AG20443 (cell line): ENCODE data around the gene FYN.
"Not testable (repeated sequence)": the region's sequence is repeated elsewhere in the genome, so short reads cannot be mapped to it uniquely, and the experiment has no call there.

Experiments
- DNase-seq: peaks from one replicate; pipeline ENCODE4 v3.0.0; 2012; ENCODE audit warnings: low spot score, mixed read lengths

Gene FYN

DNA sequence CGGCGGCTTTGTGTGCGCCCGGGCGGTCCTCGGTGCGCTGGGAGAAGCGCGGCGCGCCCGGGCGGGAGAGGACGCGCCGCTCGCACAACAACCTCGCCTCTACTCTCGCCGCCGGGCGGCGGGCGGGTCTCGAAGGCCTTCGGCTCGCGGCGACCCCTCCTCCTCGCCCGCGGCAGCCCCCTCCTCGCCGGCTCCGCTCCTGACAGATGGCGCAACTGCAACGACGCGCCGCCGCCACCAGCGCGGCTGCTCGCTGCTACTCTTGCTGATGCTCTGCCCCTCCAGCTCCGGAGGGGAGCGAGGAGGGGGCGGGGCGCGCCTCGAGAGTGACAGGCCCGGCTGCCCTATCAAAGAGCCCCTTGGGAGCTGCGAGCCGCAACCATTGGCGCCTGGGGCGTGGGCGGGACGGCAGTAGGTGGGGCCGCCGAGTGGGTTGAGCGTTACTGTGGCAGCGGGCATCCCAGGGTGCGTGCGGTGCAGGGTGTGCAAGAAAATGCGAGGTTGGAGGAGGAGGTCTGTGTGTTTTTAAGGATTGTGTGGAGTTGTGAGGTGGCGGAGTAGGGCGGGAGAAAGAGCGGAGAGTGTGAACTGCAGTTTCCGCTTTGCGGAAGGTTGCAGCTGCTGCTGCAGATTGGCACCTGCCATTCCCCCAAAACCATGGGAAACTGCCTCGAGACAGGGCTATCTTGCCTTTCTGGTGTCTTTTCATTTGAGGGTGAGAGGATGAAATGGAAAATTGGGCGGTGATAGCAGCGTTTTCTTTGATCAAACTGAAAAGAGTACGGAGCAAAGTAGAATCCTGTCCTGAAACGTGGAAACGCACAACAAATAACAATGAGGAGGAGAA lies at the start of gene FYN:
Gene FYN, minus strand, starts transcription at position 275 of the 847 bp plus-strand sequence. CDS start 153,401 bp downstream, outside the sequence.
- peak; percentile 99 for DNase-seq

DNA sequence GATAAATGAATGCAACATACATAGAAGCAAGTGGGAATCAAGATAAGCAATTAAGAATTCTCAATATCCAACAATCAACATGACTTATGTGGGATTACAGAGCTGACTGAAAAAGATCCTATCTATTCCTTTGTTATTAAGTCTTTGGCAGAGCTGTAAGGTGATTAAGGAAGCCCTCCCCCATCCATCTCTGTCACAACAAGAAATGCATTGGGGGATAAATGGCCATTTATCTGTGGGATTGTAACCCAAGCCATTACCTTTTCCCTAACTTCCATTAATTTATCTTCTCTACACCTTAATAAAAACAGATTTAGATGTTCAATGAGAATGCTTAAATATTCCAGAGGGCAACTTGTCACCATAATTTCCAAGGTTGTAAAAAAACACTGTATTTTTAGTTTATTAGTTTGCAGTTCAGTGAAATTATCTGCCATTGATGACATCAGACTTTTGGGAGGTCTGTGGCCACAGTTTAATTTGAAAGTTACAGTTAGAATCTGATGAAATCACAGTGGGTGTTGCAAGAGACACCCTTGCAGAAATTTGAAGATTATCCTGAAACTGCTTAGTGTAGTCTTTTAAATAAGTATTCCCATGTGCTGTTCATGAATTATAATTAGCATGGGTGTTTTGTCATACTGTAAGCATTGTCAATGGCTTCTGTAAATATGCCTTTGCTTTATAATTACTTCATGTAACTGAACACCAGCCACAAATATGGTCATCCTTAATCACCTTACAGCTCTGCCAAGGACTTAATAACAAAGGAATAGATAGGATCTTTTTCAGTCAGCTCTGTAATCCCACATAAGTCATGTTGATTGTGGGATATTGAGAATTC lies 49.4 kb upstream of the FYN start:
- DNase-seq, result peak; percentile 48

DNA sequence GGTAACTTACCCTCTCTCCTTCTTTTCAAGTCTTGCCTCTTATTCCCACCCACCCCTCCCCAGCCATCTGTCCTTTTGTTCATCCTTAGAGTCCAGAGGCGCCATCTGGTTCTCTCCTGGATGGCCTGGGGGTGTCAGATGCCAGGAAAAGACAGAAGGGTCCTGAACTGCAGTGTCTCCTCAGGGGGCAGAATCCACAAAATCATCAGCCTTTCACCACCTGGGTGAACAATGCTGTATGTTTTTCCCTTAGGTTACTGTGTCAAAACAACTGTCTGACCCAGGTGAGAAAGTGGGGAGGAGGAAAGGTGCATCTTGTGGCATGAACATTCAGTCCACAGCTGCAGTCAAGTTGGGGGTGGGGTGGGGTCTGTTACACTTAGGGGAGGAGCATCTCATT lies 47.9 kb upstream of the FYN start:
- DNase-seq, result no peak

DNA sequence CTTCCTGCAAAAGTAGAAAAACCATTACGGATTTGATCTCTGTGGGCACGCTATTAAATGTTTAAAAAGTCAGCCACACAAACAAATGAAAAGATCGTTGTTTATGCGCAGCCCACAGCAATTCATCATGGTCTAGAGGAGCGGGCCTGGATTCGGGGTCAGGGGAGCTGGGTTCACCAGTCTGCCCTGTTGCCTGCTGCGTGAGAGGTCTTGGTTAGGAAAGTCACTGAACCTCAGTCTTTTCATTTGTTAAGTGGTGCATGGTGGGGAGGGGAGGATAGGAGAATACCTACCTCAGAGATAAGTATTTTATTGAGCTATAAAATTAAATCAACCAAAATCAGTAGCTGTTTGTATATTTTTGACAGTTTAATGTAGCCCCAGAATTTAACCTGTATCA lies 47.3 kb upstream of the FYN start:
- no peak for DNase-seq

DNA sequence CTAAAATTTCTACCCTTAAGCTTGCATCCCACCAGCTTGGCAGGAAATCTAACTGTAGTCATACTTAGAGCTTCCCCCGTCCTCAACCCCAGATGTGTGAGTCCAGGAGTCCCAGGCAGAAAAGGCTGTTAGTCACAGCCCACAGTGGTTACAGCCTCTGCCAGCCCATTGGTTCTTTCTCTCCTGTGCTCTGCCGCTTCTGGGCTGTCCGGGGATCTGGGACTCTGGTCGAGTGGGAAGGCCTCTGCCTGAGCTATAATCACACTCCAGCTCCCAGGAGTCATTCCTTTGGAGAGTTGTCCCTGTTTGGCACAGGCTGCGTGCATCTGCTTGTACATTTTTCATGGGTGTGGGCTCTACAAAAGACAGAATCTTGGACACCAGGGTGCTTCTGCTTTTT lies 45.6 kb upstream of the FYN start:
- DNase-seq, result peak; percentile 92

DNA sequence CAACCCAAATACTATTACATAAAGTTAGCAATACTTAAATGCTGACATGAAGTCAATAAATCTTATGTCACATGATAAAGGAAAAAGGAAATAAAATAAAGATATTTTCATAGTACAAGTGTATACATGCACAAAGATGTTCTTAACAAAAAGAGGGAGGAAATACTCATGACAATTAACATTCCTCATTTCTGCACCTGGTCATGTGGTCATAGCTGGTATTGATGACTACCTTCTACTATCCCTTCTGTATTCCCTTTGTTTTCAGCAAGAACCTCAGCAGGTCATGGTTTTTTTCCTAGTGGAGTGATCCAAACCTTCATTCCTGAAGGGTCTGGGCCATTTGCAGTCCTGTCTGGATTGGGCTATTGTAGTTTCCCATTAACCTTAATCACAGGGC lies 43.5 kb upstream of the FYN start:
- no peak for DNase-seq

DNA sequence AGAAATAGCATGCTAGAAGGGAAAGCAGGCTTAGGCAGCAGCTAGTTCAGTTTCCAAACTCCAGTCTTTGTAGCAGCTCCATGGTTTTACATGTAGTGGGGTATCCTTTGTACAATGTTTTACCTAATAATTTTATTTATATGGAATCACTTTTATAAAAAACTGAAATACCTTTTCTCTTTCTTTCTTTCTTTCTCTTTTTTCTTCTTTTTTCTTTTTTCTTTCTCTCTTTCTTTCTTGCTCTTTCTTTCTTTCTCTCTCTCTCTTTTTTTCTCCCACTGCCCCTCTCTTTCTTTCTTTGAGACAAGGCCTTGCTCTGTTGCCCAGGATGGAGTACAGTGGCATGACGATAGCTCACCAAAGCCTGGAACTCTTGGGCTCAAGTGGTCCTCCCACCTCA lies 41.4 kb upstream of the FYN start:
- DNase-seq, result no peak

DNA sequence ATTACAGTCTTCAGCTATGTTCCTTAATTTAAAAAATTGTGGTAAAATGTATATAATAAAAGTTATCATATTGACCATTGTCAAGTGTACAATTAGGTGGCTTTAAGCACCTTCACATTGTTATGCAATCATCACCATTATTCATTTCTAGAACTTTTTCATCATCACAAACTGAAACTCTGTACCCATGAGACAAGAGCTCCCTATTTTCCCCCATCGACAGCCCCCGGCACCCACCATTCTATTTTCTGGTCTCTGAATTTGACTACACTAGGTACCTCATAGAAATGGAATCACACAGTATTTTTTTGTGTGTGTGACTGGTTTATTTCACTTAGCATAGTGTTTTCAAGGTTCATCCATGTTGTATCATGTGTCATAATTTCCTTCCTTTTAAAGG lies 39.7 kb upstream of the FYN start:
- no peak for DNase-seq

DNA sequence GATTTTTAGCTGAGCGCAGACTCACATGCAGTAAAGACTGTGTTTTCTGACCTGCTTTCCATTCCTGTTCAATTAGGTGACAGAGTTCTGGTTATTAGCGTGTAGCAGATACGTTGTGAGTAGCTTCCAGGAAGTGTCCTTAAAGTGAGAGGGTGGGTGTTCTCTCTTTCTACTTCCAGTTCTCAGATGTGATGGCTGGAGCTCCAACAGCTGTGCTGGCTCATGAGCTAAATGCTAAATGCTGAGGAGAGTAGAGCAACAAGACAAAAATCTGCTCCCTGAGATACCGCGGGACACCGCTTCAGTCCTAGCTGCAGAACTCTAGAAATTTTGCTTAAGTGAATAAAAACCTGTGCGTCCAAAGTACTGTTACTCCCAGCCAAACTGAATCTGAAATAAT lies 38.2 kb upstream of the FYN start:
- no peak for DNase-seq

DNA sequence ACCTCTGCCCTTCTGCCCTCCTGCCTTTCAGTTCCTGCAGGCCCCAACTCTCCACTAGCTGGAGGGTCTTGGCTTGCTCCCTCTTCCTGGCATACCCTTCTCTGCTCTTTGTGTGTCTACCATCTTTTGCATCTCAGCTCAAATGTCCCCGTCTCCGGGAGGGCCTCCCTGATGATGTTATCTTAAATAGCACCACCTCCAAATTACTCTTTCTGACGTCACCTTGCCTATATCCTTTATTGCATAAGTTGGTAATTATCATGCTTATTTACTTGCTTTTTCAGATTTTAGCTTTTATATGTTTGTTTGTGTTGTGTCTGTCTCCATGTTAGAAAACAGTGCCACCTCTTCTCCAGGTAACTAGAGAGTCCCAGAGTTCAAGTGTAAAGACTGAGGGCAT lies 36.0 kb upstream of the FYN start:
- no peak for DNase-seq

DNA sequence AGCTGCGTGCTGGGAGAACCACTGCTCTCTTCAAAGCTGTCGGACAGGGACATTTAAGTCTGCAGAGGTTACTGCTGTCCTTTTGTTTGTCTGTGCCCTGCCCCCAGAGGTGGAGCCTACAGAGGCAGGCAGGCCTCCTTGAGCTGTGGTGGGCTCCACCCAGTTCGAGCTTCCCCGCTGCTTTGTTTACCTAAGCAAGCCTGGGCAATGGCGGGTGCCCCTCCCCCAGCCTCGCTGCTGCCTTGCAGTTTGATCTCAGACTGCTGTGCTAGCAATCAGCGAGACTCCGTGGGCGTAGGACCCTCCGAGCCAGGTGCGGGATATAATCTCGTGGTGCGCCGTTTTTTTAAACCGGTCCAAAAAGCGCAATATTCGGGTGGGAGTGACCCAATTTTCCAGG lies 35.1 kb upstream of the FYN start:
- DNase-seq, result not testable (repeated sequence)

DNA sequence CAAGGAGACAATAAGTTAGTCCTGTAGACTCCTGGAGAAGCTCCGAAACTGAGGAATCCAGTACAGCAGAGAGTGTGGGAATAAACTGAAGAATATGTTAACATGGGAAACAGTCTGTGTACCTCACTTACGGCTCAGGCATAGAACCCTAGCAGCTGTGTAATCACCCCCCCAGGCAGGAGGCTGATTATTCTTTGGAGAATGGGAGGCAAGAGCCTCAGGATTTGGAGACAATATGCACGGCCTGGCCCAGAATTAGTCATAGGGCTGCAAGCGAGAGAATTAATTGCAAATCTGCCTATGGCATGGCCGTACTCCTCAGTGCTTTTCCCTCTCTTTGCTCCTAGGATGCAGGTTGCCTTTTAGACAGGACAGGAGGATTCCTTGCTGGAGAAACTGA lies 27.5 kb upstream of the FYN start:
- no peak for DNase-seq

DNA sequence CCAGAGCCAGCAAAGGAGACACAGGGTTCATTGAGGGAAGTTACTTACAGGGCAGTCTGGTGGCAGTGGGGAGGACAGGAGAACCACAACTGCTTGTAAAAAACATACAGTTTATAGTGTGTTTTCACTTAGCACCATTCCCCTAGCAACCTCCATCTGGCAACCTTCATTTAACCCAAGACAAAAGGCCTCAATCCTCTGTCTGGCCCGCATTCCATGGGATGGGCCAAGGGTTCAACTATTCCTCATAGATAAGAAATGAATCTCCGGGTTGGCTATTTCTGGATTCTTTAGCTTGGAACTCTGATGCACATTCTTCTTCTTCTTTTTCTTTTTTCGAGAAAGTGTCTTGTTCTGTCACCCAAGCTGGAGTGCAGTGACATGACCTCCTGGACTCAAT lies 26.3 kb upstream of the FYN start:
- no peak for DNase-seq

DNA sequence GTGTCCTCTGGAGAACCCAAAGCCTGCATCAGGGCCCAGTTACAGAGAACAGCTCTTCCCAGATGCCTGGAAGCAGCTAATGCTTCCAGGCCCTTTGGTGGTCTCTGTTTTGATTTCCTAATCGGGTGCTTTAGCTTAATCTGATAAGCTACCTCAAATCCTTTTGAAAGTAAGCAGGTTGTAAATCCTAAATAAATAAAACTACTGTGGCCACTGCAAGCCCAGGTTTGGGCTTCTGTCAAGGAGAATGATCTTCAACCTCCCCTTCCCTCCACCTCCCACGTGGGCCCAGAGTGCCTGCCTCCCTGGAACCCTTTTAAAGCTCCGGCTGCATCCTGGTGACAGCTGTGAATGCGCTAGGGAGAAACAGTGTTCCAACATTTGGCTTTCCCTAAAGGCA lies 25.2 kb upstream of the FYN start:
- DNase-seq, result no peak

DNA sequence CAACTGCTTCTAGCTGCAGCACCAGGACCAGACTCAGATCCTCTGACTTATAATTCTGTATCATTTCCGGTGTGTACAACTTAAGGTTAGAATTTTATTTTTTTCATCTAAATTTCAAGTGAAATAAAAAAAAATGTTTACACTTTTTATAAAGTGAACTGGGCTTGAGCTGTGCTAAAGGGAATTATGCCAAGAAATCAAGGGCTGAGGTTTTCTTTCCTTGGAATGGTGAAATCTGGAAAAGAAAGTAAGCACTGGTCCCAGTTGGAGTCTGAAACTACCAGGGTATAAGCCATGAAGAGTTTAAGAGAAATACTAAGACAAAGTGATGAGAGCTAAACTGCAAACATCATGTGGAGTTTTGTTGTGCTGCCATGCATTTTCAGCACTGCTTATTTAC lies 21.7 kb upstream of the FYN start:
- DNase-seq, result no peak

DNA sequence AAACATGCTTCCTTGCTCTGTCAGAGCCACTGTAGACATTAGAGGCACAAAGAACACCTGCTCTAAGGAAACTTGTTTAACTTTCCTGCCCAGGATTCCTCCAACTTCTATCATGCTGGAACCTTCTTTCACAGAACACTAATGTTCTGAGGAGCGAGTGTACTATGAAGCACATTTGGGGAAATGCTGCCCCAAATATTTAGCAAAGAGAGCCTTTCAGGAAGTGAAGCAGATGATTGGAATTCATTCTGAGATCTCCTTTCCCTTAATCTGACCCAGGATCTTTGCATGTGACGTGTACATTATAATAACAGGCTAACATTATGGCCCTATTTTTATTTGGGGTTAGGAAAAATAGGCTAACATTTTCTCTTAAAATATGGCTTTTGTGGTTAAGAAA lies 21.0 kb upstream of the FYN start:
- peak; percentile 50 for DNase-seq

DNA sequence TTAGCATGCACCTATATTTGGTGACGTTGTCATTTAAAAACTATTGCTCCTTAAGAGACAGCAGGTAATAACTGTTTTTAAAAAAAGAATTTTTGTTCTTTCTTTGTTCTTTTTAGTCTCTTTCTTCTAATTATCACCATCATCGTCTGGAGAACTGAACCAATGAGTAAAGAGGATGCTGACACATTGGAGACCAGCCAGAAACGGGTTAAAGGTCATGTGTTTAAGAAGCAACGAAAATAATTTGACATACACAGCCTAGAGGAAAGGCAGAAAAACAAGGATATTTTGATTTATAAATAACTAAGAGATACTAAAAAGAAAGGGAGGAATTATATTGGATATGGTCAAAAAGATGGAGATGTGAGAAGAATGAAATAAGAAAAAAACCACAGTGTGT lies 19.2 kb upstream of the FYN start:
- no peak for DNase-seq

DNA sequence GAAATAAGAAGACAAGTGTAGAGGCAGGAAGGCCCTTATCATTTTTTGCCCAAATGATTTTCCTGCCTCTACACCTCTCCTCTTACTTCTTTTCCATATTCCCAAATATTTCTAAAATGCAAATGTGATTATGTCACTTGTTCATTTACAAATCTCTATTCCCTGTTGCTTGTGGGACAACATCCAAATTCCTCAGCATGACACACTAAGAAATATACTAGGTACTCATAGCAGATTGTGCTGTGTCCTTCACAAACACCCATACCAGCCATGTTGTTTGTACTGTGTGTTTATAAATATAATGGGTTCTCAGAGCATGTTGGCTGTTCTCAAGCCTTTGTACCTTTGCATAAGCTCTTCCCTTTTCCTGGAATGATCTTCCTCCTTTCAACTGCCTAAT lies 17.7 kb upstream of the FYN start:
- DNase-seq, result peak; percentile 33

DNA sequence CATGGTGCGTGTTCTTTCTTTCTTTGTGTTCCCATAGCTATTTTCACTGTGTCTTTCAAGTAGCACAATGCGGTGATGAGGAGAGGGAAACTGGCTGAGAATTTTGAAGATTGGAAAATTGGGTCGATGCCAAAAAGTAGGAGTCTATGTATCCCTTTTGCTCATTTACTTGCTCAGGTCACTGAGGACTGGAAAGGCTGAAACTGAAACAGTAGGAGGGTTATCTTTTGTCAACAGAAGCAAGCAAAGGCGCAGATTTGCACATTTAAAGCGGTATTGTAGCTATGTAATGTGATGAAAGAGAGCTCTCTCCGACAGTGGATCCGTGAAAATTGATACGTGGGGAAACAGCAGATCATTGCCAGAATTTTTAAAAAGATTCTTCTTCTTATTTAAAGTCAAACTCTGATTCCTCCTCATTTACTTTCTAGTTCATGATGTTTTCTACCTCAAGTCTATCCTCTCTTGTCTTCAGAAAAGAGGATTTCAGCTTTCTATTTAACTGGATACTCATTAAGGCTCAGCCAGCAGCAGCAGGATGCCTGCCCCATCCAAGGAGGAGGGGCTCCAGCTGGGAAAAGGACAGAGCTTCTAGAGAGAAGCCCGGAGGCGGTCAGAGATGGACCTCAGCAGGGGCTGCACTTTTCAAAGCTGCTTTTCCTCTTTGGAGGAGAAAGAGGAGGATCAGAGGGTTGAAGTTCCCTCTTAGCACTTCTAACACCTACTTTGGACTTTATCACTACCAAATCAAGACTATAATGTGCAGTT lies 15.9 kb upstream of the FYN start:
- peak; percentile 54 for DNase-seq

DNA sequence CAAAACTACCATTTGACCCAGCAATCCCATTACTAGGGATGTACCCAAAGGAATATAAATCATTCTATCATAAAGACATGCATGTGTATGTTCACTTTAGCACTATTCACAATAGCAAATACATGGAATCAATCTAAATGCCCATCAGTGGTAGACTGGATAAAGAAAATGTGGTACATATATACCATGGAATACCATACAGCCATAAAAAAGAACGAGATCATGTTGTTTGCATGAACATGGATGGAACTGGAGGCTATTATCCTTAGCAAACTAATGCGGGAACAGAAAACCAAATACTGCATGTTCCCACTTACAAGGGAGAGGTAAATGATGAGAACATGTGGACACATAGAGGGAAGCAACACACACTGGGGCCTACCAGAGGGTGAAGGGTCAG lies 13.5 kb upstream of the FYN start:
- DNase-seq, result not testable (repeated sequence)

DNA sequence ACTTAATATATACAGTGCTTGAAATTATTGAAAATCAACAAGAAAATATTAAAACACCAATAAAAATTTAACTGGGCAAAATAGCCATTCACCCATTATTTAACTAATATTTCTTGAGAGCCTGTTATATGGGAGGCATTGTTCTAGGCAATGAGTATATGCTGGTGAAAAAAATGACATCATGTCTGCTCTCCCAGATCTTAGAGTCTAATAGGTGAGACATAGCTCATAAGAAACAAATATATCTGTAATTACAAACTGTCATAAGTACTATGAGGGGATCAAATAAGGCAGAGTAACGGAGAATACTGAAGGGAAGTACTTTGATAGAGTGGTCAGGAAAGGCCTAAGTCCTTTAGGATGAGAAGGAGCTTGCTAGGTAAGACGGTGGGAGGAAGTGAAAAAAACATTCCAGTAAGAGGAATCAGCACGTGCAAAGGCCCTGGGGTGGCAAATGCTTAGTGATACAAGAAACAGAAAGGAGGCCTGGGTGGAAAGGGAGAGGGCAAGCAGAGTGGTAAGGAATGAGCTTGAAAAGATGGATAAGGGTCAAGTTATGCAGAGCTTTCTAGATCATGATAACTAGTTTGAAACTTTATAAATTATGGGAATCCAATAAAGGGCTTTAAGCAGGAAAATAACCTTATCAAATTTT lies 12.2 kb upstream of the FYN start:
- no peak for DNase-seq

DNA sequence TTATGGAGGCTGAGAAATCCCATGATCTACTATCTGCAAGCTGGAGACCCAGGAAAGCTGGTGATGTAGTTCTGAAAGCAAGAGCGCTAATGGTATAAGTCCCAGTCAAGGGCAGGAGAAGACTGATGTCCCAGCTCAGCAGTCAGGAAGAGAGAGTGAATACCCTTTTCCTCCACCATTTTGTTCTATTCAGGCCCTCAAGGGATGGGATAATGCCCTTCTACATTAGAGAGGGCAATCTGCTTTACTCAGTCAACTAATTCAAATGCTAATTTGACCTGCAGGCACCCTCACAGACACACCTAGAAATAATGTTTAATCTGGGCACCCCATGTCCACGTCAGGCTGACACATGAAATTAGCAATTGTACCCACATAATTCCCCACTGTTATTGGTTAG lies 10.8 kb upstream of the FYN start:
- no peak for DNase-seq
